ENCODE measurements around the gene SUGCT.

Gene SUGCT

GRCh38 chr7:40544221-40544723, 409.5 kb downstream of the SUGCT start:
- TF ChIP-seq CREB1 (IDR thresholded peaks at IDR 0.05; ENCODE audit: low read depth) (no peak), RAD21 (IDR thresholded peaks at IDR 0.05; ENCODE audit: low read depth) (no peak), TCF12 (IDR thresholded peaks at IDR 0.05; ENCODE audit: low read depth) (no peak), FOXM1 (IDR thresholded peaks at IDR 0.05; ENCODE audit: borderline replicate concordance, low read depth) (no peak), NFIC (IDR thresholded peaks at IDR 0.05) (no peak), USF1 (IDR thresholded peaks at IDR 0.05) (no peak), REST (IDR thresholded peaks at IDR 0.05; ENCODE audit: low read depth) (no peak), EGR1 (IDR thresholded peaks at IDR 0.05) (no peak), ZBTB7A (IDR thresholded peaks at IDR 0.05; ENCODE audit: low read depth) (no peak), TEAD4 (IDR thresholded peaks at IDR 0.05) (no peak), TAF1 (IDR thresholded peaks at IDR 0.05; ENCODE audit: low read depth) (no peak), YY1 (IDR thresholded peaks at IDR 0.05; ENCODE audit: low read depth) (no peak), CEBPB (IDR thresholded peaks at IDR 0.05) (no peak), EP300 (IDR thresholded peaks at IDR 0.05; ENCODE audit: borderline replicate concordance) (no peak)
- TF ChIP-seq, protein P1, sequence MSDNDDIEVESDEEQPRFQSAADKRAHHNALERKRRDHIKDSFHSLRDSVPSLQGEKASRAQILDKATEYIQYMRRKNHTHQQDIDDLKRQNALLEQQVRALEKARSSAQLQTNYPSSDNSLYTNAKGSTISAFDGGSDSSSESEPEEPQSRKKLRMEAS (IDR thresholded peaks at IDR 0.05) = no peak

DNA sequence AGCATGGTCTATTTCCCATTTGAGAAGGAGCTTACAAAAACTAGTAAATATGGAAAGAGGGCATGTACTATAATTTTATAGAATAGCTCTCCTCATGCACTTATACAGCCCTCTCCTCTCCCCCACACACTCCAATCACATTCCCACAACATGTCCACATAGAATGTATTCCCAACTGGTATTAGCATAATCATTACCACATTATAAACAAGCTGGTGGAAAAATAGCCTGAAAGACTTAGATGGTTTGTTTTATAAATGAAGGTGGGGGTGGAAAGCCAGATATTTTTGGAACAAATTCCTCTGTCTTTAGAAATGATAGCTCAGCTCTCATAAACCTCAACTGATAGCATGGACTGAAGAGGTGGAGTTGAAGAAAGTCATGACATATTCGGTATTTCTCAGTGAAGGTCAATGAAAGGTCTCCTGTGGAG, 410.1 kb downstream of the SUGCT start:
- no peak for TF ChIP-seq FOXM1 (IDR thresholded peaks at IDR 0.05; ENCODE audit: borderline replicate concordance, low read depth)
- TF ChIP-seq NFIC (IDR thresholded peaks at IDR 0.05) = no peak
- TF ChIP-seq USF1 (IDR thresholded peaks at IDR 0.05) = no peak
- TF ChIP-seq CEBPB (IDR thresholded peaks at IDR 0.05) = no peak
- TF ChIP-seq TAF1 (IDR thresholded peaks at IDR 0.05; ENCODE audit: low read depth) = no peak
- TF ChIP-seq CREB1 (IDR thresholded peaks at IDR 0.05; ENCODE audit: low read depth) = no peak
- no peak for TF ChIP-seq TEAD4 (IDR thresholded peaks at IDR 0.05)
- TF ChIP-seq TCF12 (IDR thresholded peaks at IDR 0.05; ENCODE audit: low read depth) = no peak
- TF ChIP-seq EP300 (IDR thresholded peaks at IDR 0.05; ENCODE audit: borderline replicate concordance) = no peak
- no peak for TF ChIP-seq ZBTB7A (IDR thresholded peaks at IDR 0.05; ENCODE audit: low read depth)
- TF ChIP-seq EGR1 (IDR thresholded peaks at IDR 0.05) = no peak
- TF ChIP-seq REST (IDR thresholded peaks at IDR 0.05; ENCODE audit: low read depth) = no peak
- TF ChIP-seq RAD21 (IDR thresholded peaks at IDR 0.05; ENCODE audit: low read depth) = no peak
- TF ChIP-seq YY1 (IDR thresholded peaks at IDR 0.05; ENCODE audit: low read depth) = no peak

DNA sequence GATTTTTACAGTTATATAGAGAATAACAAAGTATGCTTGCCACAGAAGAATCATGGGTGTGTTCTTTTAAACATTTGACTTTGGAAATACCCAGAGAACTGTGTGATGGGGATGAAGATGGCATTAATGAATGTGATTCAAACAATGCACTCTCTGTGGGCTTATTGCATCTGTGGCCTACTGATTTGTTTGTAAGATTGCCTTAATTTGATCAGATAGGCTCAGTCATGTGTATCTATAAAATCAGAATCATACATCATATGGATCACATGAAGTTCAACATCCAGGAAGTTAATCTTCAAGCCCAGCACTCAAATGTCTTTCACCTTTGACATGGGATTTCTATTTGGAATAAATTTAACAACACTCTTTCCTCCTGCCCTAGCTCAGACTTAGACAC, 410.9 kb downstream of the SUGCT start:
- TF ChIP-seq REST (IDR thresholded peaks at IDR 0.05; ENCODE audit: low read depth) (no peak), USF1 (IDR thresholded peaks at IDR 0.05) (no peak), EGR1 (IDR thresholded peaks at IDR 0.05) (no peak), NFIC (IDR thresholded peaks at IDR 0.05) (no peak), FOXM1 (IDR thresholded peaks at IDR 0.05; ENCODE audit: borderline replicate concordance, low read depth) (no peak), EP300 (IDR thresholded peaks at IDR 0.05; ENCODE audit: borderline replicate concordance) (no peak), CREB1 (IDR thresholded peaks at IDR 0.05; ENCODE audit: low read depth) (no peak), YY1 (IDR thresholded peaks at IDR 0.05; ENCODE audit: low read depth) (no peak), ZBTB7A (IDR thresholded peaks at IDR 0.05; ENCODE audit: low read depth) (no peak), TEAD4 (IDR thresholded peaks at IDR 0.05) (no peak), TAF1 (IDR thresholded peaks at IDR 0.05; ENCODE audit: low read depth) (no peak), TCF12 (IDR thresholded peaks at IDR 0.05; ENCODE audit: low read depth) (no peak), CEBPB (IDR thresholded peaks at IDR 0.05) (no peak), RAD21 (IDR thresholded peaks at IDR 0.05; ENCODE audit: low read depth) (no peak)
- TF ChIP-seq, protein P1 (IDR thresholded peaks at IDR 0.05) = no peak

Measured in Ishikawa (cell line).